ENCODE measurements around the gene TMEM203.

GRCh38 chr9:137163365-137163715 is 42.1 kb downstream of the TMEM203 start:
- TF ChIP-seq, protein P1, sequence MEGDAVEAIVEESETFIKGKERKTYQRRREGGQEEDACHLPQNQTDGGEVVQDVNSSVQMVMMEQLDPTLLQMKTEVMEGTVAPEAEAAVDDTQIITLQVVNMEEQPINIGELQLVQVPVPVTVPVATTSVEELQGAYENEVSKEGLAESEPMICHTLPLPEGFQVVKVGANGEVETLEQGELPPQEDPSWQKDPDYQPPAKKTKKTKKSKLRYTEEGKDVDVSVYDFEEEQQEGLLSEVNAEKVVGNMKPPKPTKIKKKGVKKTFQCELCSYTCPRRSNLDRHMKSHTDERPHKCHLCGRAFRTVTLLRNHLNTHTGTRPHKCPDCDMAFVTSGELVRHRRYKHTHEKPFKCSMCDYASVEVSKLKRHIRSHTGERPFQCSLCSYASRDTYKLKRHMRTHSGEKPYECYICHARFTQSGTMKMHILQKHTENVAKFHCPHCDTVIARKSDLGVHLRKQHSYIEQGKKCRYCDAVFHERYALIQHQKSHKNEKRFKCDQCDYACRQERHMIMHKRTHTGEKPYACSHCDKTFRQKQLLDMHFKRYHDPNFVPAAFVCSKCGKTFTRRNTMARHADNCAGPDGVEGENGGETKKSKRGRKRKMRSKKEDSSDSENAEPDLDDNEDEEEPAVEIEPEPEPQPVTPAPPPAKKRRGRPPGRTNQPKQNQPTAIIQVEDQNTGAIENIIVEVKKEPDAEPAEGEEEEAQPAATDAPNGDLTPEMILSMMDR (conservative IDR thresholded peaks at IDR 0.05; ENCODE audit: low read depth, low read length) = no peak
- TF ChIP-seq BHLHE40 (IDR thresholded peaks at IDR 0.05; ENCODE audit: low read depth, low read length) = no peak
- no peak for TF ChIP-seq RCOR1 (IDR thresholded peaks at IDR 0.05; ENCODE audit: insufficient replicate concordance, low read length)

Measured in IMR-90 (cell line).